ENCODE results near the gene TNFAIP3.

GRCh38 chr6:137875058-137875520 is 8.0 kb downstream of the TNFAIP3 start:
- TF ChIP-seq CTCF (conservative IDR thresholded peaks at IDR 0.05; ENCODE audit: low read depth, low read length), result no peak
- TF ChIP-seq RAD21 (IDR thresholded peaks at IDR 0.05; ENCODE audit: low read length), result no peak
